Rectal smooth muscle tissue (tissue), 1 donor: ENCODE data around the gene CACUL1.
"Not testable (repeated sequence)": the region's sequence is repeated elsewhere in the genome, so short reads cannot be mapped to it uniquely, and the experiment has no call there.

Source experiments
- H3K27ac ChIP-seq: one replicate; pipeline ENCODE4 v1.7.0; 2013; ENCODE audit warnings: low read depth, low read length, inconsistent platforms
- H3K27me3 ChIP-seq: one replicate; pipeline ENCODE4 v1.7.0; 2013; ENCODE audit warnings: low read length; ENCODE audit not compliant: control insufficient read depth, insufficient read depth
- H3K36me3 ChIP-seq: one replicate; pipeline ENCODE4 v1.7.0; 2013; ENCODE audit warnings: low read length; ENCODE audit not compliant: control insufficient read depth, insufficient read depth
- H3K4me1 ChIP-seq: one replicate; pipeline ENCODE4 v1.7.0; 2013; ENCODE audit warnings: low read length; ENCODE audit not compliant: control insufficient read depth, insufficient read depth
- H3K4me3 ChIP-seq: one replicate; pipeline ENCODE4 v1.7.0; 2013; ENCODE audit warnings: low read length
- H3K9ac ChIP-seq: one replicate; pipeline ENCODE4 v1.7.0; 2013; ENCODE audit warnings: low read length

The CACUL1 gene

DNA sequence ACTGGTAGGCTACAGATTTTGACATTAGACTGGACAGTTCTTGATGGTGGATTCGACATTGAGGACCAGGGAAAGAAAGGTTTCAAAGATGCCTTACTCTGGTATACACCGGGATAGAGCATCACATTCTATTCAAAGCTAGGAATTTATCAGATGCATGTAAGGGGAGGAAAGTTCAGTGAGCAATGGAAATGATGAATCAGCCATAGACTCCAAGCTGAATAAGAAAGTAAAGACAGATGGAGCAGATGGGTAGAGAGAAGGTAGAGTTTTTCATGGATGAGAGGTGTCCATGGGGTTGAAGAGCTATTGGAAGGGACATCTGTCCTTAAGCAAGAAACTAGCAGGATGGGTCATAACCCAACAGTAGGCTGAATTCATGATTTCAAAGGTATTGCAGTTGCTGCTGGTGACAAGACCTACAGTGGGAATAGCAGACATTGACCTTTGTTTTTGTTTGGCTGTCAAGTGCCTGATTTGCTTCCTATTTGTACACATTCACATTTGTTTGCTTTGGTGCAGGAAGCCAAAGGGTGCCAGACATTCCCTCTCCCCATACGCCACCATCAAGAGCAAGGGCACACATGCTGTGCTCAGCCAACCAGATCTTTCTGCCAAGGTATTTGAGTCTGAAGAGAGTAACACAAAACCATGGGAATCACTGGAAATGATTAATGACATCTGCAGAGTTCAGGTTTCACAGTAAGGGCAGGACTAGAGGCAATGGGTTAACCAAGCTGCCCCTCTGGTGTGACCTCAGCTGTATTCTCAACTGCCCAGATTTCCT is 8.6 kb upstream of the CACUL1 start:
- Histone ChIP-seq H3K27ac (no peak overlapping the region), H3K9ac (no peak overlapping the region), H3K4me3 (no peak overlapping the region), H3K4me1 (no peaks in the 10 kb centered on the region), H3K27me3 (no peaks in the 10 kb centered on the region), H3K36me3 (no peaks in the 10 kb centered on the region)

DNA sequence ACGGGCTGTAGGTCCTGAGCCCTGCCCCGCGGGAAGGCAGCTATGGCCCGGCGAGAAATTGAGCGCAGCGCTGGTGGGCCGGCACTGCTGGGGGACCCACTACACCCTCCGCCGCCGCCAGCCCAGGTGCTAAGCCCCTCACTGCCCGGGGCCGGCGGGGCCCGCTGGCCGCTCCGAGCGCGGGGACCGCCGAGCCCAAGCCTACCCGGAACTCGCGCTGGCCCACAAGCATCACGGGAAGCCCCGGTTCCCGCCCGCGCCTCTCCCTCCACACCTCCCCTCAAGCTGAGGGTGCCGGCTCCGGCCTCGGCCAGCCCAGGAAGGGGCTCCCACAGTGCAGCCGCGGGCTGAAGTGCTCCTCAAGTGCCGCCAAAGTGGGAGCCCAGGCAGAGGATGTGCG is 5.5 kb upstream of the CACUL1 start:
- Histone ChIP-seq H3K4me3 (no peak overlapping the region), H3K27me3 (no peaks in the 10 kb centered on the region), H3K27ac (no peak overlapping the region), H3K4me1 (no peaks in the 10 kb centered on the region), H3K9ac (no peak overlapping the region), H3K36me3 (no peaks in the 10 kb centered on the region)

DNA sequence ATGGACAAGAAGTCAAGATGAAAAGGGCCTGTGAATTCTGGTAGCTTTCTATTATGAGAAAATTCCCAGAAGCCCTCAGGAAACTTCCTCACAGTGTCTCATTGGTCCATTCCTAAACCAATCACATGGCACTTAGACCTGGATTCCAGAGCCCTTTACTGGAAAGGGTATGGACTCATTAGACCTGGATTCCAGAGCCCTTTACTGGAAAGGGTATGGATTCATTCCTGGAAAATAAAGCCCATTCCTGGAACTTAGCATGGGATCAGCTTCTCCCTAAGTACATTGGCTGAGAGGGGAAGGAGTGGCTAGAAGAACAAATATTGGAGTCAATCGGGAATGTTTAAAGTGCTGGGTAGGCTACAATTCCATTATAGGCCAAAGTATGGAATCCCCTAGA is 3.7 kb upstream of the CACUL1 start:
- no peak overlapping the region for H3K9ac ChIP-seq
- no peak overlapping the region for H3K4me3 ChIP-seq
- H3K27me3 ChIP-seq: no peaks in the 10 kb centered on the region
- H3K36me3 ChIP-seq: no peaks in the 10 kb centered on the region
- no peak overlapping the region for H3K27ac ChIP-seq
- peaks cover 3% of the 10 kb centered on the region for H3K4me1 ChIP-seq

DNA sequence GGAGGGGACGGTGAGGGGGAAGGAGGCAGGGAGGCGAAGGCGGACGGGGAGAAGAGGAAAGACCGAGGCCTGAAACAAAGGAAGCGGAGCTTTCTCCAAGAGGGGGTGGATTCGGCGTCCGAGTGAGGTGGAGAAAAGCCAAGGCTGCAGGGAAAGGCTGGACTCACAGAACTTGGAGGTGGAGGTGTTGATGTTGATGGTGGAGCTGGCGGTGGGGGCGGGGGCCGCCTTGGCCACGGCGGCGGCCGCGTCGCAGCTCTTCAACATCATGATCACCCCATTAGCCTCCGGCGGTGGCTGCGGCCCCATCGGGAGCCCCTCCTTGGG is 578 bp downstream of the CACUL1 start:
- H3K27me3 ChIP-seq: no peaks in the 10 kb centered on the region
- peak overlapping the region; percentile 90 for H3K27ac ChIP-seq
- H3K36me3 ChIP-seq: no peaks in the 10 kb centered on the region
- peaks cover 11% of the 10 kb centered on the region for H3K4me1 ChIP-seq
- peak overlapping the region; percentile 84 for H3K4me3 ChIP-seq
- H3K9ac ChIP-seq: peak overlapping the region; percentile 68

DNA sequence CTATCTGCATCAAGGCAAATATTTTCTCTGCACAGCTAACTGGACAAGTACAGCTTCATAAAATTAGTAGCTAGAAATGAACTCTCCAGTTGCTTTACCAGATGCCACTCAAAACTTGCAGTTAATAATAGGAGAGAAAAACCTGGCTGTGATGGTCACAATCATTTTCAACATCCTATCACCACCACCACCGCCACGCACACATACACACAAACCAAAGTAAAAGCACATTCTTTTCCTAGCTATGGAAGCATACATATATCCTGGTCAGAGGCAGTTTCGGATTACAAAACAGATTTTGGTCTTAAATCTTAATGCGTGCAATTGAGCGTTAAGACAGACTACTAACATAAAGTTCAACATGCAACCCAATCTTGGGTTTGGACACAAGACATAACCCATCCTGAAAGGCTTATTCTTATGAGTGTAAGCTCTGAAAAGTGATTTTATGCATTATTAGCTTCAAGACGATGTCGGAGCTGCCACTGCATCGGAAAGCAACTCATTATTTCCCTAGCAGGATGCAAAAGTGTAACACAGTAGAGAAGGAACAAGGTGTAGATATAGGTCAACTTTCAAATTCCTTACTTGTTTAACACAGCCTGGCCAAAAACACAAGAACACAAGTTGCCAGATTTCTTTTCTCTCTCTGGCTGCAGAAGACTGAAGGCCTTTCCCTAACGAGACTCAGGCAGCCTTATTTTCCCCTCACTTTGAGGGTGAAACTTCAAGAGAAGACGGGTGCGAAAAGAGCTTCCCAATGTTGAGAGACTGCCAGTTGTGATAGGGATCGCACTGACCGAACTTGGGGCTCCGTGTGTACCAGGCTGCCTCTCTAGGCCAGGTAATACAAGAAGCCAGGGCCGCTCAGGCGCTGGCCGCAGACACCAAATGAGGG is 1.2 kb downstream of the CACUL1 start:
- Histone ChIP-seq H3K27me3 (no peaks in the 10 kb centered on the region), H3K27ac (peak overlapping the region; percentile 90), H3K4me3 (peak overlapping the region; percentile 84), H3K4me1 (peaks cover 11% of the 10 kb centered on the region), H3K9ac (peak overlapping the region; percentile 68), H3K36me3 (no peaks in the 10 kb centered on the region)

DNA sequence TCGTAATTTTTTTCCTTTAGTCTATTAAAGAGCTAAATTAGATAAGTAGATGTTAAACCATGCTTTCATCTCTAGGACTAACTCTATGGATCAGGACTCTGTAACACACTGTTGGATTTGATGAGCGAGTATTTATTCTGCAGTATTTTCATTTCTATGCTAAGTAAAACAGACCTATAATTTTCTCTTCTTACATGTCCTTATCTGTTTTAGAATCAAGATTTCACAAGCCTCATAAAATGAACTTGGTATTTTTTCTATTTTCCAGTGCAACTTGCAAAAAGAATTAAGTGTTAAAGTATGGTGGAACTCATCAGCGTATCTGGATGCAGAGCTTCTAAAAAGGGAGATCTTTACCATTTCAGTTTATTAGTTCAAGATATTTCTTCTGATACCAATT is 2.4 kb downstream of the CACUL1 start:
- Histone ChIP-seq H3K27ac (no peak overlapping the region), H3K4me1 (peaks cover 11% of the 10 kb centered on the region), H3K36me3 (no peaks in the 10 kb centered on the region), H3K4me3 (no peak overlapping the region), H3K9ac (no peak overlapping the region), H3K27me3 (no peaks in the 10 kb centered on the region)

DNA sequence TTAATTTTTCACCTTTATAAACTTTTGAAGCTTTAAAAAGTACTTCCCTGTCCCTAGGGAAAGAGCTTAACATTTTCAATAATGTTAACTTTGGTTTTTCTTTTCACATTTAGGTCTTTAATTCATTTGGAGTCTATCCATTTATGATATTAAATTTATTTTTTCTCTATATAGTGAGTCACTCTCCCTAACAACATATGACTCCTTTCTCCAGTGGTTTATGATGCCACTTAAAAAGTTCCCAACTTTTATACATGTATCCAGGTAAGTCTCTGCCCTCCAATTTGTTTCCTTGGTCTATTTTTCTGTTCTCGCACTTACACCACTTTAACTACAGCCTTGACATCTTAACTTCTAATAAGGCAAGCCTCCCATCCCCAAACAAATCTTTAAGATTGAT is 3.5 kb downstream of the CACUL1 start:
- no peak overlapping the region for H3K9ac ChIP-seq
- H3K4me3 ChIP-seq: no peak overlapping the region
- H3K36me3 ChIP-seq: no peaks in the 10 kb centered on the region
- no peak overlapping the region for H3K27ac ChIP-seq
- H3K27me3 ChIP-seq: no peaks in the 10 kb centered on the region
- H3K4me1 ChIP-seq: peaks cover 11% of the 10 kb centered on the region

DNA sequence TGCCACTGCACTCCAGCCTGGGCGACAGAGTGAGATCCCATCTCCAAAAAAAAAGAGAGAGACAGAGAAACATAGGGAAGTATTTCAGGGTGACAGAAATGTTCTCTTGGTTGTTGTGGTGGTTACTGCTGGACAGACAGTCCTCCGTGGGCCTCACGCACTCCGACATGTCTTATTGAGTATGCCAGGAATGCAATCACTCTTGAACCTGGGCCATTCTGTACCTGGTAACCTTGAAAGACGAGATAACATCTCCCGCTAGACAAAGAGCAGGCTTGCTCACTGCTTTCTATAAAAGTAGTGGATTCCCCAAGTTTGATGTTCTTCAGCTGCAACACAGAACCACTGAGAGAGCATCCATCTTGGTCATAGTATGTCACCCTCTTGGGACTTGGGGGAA is 6.7 kb downstream of the CACUL1 start:
- no peak overlapping the region for H3K4me3 ChIP-seq
- peaks cover 4% of the 10 kb centered on the region for H3K4me1 ChIP-seq
- H3K36me3 ChIP-seq: no peaks in the 10 kb centered on the region

DNA sequence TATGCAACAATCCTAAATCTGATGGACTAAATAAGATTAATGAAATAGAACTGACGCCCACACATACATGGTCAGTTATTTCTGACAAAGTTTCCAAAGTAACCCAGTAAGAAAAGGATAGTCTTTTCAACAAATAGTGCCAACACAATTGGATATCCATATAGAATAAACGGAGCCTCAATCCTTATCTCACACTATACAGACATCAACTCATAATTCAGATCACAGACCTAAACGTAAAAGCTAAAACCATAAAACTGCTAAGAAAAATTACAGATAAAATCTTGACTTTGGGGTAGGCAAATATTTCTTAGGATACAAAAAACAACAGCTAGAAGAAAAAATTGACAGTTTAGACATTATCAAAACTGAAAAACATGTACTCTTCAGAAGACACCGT is 8.5 kb downstream of the CACUL1 start:
- H3K9ac ChIP-seq: no peak overlapping the region
- no peaks in the 10 kb centered on the region for H3K36me3 ChIP-seq
- no peaks in the 10 kb centered on the region for H3K27me3 ChIP-seq
- H3K27ac ChIP-seq: no peak overlapping the region
- peaks cover 6% of the 10 kb centered on the region for H3K4me1 ChIP-seq
- H3K4me3 ChIP-seq: no peak overlapping the region

More for the DNA sequence above, 6.7 kb downstream of the CACUL1 start:
- H3K27ac ChIP-seq: no peak overlapping the region
- no peak overlapping the region for H3K9ac ChIP-seq
- no peaks in the 10 kb centered on the region for H3K27me3 ChIP-seq

DNA sequence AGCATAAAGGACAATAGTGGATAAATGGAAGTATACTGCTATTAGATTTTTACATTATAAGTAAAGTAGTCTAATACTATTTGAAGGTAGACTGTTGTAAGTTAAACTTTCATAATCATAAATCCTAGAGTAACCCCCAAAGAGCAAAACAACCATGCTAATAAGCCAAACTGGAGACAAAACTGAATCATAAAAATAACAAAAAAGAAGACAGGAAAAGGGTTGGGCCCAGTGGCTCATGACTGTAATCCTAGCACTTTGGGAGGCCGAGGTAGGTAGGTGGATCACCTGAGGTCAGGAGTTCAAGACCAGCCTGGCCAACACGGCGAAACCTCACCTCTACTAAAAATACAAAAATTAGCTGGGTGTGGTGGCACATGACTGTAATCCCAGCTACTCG is 9.7 kb downstream of the CACUL1 start:
- H3K27ac ChIP-seq: no peak overlapping the region
- peaks cover 7% of the 10 kb centered on the region for H3K4me1 ChIP-seq
- no peaks in the 10 kb centered on the region for H3K36me3 ChIP-seq
- H3K4me3 ChIP-seq: no peak overlapping the region
- no peaks in the 10 kb centered on the region for H3K27me3 ChIP-seq
- H3K9ac ChIP-seq: no peak overlapping the region

DNA sequence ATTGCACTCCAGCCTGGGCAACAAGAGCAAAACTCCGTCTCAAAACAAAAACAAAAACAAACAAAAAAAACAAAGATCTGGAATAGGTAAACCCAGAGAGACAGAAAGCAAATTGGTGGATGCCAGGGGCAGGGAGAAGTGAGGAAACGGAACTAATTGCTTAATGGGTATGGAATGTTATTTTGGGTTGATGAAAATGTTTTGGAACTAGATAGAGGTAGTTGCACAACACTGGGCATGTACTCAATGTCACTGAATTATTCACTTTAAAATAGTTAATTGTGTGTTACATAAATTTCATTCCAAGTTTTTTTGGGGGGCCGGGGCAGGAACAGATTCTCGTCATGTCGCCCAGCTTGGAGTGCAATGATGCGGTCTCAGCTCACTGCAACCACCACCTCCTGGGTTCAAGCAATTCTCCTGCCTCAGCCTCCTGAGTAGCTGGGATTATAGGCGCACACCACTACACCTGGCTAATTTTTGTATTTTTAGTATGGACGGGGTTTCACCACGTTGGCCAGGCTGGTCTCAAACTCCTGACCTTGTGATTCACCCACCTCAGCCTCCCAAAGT is 10.3 kb downstream of the CACUL1 start:
- not testable (repeated sequence) for H3K27ac ChIP-seq, H3K9ac ChIP-seq, H3K27me3 ChIP-seq, H3K4me3 ChIP-seq, H3K4me1 ChIP-seq, H3K36me3 ChIP-seq

DNA sequence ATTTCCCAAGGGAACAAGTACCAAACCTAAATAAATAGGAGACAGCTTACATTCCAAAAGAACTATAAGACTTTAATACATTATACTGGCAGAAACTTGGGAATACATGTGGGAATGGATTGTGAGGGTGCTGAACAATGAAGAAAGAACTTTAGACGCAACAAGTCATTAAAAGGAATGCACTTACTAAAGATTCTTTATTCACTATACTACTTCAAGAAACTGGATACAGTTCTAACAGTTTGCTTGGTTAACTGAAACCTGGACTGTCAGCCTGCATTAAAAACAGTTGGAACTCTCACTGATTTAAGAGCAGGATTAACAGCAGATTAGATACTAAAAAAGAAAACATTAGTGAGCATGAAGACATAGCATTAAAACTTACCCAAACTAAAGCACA is 12.0 kb downstream of the CACUL1 start:
- Histone ChIP-seq H3K9ac (no peak overlapping the region), H3K27ac (no peak overlapping the region), H3K4me3 (no peak overlapping the region), H3K4me1 (peaks cover 7% of the 10 kb centered on the region), H3K27me3 (no peaks in the 10 kb centered on the region), H3K36me3 (no peaks in the 10 kb centered on the region)
